Measurements from ENCODE around the gene ZMPSTE24. TPM values are rescaled to one million over a fixed set of nuclear protein-coding genes. Genes with fewer than 3 reads are reported as not detected.

ZMPSTE24 gene
- total and polyA plus RNA-seq, 10 of the 15 experiments (the other 5 are each of a cell fraction or from before 2014, with no cell fraction given), result 21.5 to 84.4 (median 43.6) TPM

DNA sequence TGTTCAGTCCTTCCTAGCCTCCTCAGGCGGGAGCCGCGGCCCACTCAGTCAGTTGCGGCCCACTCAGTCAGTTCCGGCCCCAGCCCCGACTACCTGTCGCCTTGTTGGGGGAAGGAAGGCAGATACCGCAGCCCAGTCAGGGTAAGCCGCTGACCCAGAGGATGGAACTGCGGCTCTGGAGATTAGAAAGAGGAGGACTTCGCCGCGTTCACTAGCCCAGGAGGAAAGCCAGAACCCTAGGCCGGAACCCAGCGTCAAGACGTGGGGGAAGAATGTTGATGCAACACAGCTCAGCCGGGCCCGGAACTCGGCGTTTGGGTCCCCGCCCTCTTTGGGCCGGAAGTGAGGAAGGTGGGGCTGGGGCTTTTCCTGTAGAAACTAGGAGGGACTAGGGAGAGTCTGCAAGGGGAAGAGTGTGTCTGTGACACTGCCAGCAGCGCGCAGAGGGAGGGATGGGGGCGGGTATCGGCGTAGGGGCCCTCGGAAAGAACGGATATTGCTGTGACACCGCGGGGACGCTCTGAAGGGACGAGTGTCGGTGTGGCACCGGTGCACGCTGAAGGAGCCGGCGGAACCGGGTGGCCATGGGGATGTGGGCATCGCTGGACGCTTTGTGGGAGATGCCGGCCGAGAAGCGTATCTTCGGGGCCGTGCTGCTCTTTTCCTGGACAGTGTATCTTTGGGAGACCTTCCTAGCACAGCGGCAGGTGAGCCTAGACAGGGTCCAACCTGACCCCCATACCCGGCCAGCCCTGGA lies at the start of gene ZMPSTE24 (continued):
- TF ChIP-seq MTA3 (IDR thresholded peaks at IDR 0.05; ENCODE audit: borderline replicate concordance, low read length) (no peak; the same call in 1 of the 2 replicates), POLR2AphosphoS5 (IDR thresholded peaks at IDR 0.05; ENCODE audit: low read length) (peak; percentile 94), NFYB (IDR thresholded peaks at IDR 0.05; ENCODE audit: insufficient read depth, low read depth, low read length) (no peak), JUND (IDR thresholded peaks at IDR 0.05; ENCODE audit: low read depth, low read length) (no peak), ZNF217 (IDR thresholded peaks at IDR 0.05) (no peak), CHD4 (IDR thresholded peaks at IDR 0.05) (no peak), HDAC6 (IDR thresholded peaks at IDR 0.05; ENCODE audit: unreplicated experiment) (no peak), ATF7 (IDR thresholded peaks at IDR 0.05; ENCODE audit: low read depth) (peak; percentile 79), BCL11A (IDR thresholded peaks at IDR 0.05; ENCODE audit: low read depth, low read length) (0 out of 2 replicates have a peak, but pooled peaks have one; percentile 3), EED (IDR thresholded peaks at IDR 0.05; ENCODE audit: low read depth) (peak; percentile 49), NRF1 (conservative IDR thresholded peaks at IDR 0.05; ENCODE audit: low read depth, low read length) (no peak), ZZZ3 (IDR thresholded peaks at IDR 0.05; ENCODE audit: control insufficient read depth, insufficient read length, low read depth) (peak; percentile 49)
- TF ChIP-seq, protein P1, sequence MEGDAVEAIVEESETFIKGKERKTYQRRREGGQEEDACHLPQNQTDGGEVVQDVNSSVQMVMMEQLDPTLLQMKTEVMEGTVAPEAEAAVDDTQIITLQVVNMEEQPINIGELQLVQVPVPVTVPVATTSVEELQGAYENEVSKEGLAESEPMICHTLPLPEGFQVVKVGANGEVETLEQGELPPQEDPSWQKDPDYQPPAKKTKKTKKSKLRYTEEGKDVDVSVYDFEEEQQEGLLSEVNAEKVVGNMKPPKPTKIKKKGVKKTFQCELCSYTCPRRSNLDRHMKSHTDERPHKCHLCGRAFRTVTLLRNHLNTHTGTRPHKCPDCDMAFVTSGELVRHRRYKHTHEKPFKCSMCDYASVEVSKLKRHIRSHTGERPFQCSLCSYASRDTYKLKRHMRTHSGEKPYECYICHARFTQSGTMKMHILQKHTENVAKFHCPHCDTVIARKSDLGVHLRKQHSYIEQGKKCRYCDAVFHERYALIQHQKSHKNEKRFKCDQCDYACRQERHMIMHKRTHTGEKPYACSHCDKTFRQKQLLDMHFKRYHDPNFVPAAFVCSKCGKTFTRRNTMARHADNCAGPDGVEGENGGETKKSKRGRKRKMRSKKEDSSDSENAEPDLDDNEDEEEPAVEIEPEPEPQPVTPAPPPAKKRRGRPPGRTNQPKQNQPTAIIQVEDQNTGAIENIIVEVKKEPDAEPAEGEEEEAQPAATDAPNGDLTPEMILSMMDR (IDR thresholded peaks at IDR 0.05 in 2 of 3, conservative IDR thresholded peaks at IDR 0.05 in 1 of 3; ENCODE audit: control insufficient read depth in 2 of 3, extremely low read depth in 1 of 3, insufficient read depth in 1 of 3, low read depth in 3 of 3, low read length in 3 of 3), result no peak
- TF ChIP-seq, protein P2, sequence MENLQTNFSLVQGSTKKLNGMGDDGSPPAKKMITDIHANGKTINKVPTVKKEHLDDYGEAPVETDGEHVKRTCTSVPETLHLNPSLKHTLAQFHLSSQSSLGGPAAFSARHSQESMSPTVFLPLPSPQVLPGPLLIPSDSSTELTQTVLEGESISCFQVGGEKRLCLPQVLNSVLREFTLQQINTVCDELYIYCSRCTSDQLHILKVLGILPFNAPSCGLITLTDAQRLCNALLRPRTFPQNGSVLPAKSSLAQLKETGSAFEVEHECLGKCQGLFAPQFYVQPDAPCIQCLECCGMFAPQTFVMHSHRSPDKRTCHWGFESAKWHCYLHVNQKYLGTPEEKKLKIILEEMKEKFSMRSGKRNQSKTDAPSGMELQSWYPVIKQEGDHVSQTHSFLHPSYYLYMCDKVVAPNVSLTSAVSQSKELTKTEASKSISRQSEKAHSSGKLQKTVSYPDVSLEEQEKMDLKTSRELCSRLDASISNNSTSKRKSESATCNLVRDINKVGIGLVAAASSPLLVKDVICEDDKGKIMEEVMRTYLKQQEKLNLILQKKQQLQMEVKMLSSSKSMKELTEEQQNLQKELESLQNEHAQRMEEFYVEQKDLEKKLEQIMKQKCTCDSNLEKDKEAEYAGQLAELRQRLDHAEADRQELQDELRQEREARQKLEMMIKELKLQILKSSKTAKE (IDR thresholded peaks at IDR 0.05; ENCODE audit: low read depth, poor library complexity, severe bottlenecking), result peak; percentile 52
- TF ChIP-seq, protein P3, sequence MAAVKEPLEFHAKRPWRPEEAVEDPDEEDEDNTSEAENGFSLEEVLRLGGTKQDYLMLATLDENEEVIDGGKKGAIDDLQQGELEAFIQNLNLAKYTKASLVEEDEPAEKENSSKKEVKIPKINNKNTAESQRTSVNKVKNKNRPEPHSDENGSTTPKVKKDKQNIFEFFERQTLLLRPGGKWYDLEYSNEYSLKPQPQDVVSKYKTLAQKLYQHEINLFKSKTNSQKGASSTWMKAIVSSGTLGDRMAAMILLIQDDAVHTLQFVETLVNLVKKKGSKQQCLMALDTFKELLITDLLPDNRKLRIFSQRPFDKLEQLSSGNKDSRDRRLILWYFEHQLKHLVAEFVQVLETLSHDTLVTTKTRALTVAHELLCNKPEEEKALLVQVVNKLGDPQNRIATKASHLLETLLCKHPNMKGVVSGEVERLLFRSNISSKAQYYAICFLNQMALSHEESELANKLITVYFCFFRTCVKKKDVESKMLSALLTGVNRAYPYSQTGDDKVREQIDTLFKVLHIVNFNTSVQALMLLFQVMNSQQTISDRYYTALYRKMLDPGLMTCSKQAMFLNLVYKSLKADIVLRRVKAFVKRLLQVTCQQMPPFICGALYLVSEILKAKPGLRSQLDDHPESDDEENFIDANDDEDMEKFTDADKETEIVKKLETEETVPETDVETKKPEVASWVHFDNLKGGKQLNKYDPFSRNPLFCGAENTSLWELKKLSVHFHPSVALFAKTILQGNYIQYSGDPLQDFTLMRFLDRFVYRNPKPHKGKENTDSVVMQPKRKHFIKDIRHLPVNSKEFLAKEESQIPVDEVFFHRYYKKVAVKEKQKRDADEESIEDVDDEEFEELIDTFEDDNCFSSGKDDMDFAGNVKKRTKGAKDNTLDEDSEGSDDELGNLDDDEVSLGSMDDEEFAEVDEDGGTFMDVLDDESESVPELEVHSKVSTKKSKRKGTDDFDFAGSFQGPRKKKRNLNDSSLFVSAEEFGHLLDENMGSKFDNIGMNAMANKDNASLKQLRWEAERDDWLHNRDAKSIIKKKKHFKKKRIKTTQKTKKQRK (IDR thresholded peaks at IDR 0.05; ENCODE audit: low read depth, low read length), result no peak
- TF ChIP-seq, protein P4, sequence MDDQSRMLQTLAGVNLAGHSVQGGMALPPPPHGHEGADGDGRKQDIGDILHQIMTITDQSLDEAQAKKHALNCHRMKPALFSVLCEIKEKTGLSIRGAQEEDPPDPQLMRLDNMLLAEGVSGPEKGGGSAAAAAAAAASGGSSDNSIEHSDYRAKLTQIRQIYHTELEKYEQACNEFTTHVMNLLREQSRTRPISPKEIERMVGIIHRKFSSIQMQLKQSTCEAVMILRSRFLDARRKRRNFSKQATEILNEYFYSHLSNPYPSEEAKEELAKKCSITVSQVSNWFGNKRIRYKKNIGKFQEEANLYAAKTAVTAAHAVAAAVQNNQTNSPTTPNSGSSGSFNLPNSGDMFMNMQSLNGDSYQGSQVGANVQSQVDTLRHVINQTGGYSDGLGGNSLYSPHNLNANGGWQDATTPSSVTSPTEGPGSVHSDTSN (IDR thresholded peaks at IDR 0.05; ENCODE audit: insufficient replicate concordance, low read depth, low read length), result peak; percentile 10
- TF ChIP-seq, protein P5, sequence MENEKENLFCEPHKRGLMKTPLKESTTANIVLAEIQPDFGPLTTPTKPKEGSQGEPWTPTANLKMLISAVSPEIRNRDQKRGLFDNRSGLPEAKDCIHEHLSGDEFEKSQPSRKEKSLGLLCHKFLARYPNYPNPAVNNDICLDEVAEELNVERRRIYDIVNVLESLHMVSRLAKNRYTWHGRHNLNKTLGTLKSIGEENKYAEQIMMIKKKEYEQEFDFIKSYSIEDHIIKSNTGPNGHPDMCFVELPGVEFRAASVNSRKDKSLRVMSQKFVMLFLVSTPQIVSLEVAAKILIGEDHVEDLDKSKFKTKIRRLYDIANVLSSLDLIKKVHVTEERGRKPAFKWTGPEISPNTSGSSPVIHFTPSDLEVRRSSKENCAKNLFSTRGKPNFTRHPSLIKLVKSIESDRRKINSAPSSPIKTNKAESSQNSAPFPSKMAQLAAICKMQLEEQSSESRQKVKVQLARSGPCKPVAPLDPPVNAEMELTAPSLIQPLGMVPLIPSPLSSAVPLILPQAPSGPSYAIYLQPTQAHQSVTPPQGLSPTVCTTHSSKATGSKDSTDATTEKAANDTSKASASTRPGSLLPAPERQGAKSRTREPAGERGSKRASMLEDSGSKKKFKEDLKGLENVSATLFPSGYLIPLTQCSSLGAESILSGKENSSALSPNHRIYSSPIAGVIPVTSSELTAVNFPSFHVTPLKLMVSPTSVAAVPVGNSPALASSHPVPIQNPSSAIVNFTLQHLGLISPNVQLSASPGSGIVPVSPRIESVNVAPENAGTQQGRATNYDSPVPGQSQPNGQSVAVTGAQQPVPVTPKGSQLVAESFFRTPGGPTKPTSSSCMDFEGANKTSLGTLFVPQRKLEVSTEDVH (IDR thresholded peaks at IDR 0.05; ENCODE audit: low read depth, partially characterized antibody), result peak; percentile 94
